Fibroblast of villous mesenchyme (primary cell): Measurements from ENCODE around the gene SEMA6A. TPM values are rescaled to one million over a fixed set of nuclear protein-coding genes. Genes with fewer than 3 reads are reported as not detected.

Experiments used
- DNase-seq: peaks from one replicate; pipeline ENCODE4 v3.0.0-alpha.2; 2010; ENCODE audit warnings: low read depth
- H3K4me3 ChIP-seq: 2 replicates; pipeline ENCODE4 v1.5.1; 2011; ENCODE audit warnings: low read depth, mild to moderate bottlenecking, low read length
- total RNA-seq: library from RNA; depleted of rRNA; stranded (reverse); fragments of >200 nt; gene quantifications from 2 replicates; pipeline ENCODE4 v1.2.3, GENCODE V29; 2012
- TF ChIP-seq, protein P1 (sequence below): IDR thresholded peaks from 2 replicates; pipeline ENCODE4 v1.5.1; 2012; ENCODE audit warnings: low read depth, mild to moderate bottlenecking, low read length; ENCODE audit not compliant: insufficient read depth

The SEMA6A gene
- total RNA-seq, 1 donor: 2.2 TPM

GRCh38 chr5:116564312-116564711, 10.3 kb downstream of the SEMA6A start:
- TF ChIP-seq, protein P1, sequence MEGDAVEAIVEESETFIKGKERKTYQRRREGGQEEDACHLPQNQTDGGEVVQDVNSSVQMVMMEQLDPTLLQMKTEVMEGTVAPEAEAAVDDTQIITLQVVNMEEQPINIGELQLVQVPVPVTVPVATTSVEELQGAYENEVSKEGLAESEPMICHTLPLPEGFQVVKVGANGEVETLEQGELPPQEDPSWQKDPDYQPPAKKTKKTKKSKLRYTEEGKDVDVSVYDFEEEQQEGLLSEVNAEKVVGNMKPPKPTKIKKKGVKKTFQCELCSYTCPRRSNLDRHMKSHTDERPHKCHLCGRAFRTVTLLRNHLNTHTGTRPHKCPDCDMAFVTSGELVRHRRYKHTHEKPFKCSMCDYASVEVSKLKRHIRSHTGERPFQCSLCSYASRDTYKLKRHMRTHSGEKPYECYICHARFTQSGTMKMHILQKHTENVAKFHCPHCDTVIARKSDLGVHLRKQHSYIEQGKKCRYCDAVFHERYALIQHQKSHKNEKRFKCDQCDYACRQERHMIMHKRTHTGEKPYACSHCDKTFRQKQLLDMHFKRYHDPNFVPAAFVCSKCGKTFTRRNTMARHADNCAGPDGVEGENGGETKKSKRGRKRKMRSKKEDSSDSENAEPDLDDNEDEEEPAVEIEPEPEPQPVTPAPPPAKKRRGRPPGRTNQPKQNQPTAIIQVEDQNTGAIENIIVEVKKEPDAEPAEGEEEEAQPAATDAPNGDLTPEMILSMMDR: no peak
- DNase-seq: no peak
- H3K4me3 ChIP-seq: no peak overlapping the region

DNA sequence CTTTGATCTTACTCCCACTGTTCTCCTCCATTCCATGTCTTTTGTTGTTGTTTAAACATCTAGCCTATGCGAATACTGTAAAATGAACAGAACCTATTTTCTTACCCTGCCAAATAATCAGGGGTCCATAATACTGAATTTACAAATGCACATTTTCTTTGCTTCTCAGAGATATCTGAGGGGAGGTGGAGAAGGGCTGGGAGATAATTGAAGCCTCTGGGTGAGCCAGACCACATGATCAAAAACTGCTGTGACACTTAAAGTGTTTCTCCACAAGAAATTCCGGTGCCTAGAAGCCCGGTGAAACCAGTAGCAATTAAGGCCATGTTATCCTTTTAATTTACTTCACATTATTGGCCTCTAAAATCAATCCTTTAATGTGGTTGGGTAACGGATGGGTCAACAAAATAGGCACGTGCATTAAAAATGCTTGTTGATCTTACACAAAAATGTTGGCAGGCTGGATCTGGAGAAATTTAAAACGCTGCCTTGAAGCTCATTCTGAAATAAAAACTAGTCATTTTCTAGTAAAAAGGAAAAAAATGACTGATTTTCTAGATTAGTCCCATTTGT, 10.8 kb downstream of the SEMA6A start:
- TF ChIP-seq, protein P1: no peak
- H3K4me3 ChIP-seq: no peak overlapping the region
- no peak for DNase-seq

DNA sequence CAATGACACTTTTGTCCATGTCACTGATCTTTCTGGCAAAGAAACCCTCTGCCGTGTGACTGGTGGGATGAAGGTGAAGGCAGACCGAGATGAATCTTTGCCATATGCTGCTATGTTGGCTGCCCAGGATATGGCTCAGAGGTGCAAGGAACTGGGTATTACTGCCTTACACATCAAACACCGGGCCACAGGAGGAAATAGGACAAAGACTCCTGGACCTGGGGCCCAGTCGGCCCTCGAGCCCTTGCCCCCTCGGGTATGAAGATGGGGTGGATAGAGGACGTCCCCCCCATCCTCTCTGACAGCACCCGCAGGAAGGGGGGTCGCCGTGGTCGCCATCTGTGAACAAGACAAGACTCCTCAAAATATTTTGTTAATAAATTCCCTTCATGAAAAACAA, 12.0 kb downstream of the SEMA6A start:
- DNase-seq: no peak
- TF ChIP-seq, protein P1: no peak
- H3K4me3 ChIP-seq: no peak overlapping the region

GRCh38 chr5:116561658-116562057, 13.0 kb downstream of the SEMA6A start:
- no peak overlapping the region for H3K4me3 ChIP-seq
- TF ChIP-seq, protein P1: no peak
- no peak for DNase-seq

GRCh38 chr5:116559673-116560164, 14.9 kb downstream of the SEMA6A start:
- TF ChIP-seq, protein P1: no peak
- no peak for DNase-seq
- H3K4me3 ChIP-seq: no peak overlapping the region

GRCh38 chr5:116559239-116559638, 15.4 kb downstream of the SEMA6A start:
- TF ChIP-seq, protein P1: no peak
- no peak for DNase-seq

More at GRCh38 chr5:116559239-116559638, 15.4 kb downstream of the SEMA6A start:
- no peak overlapping the region for H3K4me3 ChIP-seq
